Measurements from ENCODE around the gene IFNLR1.

- TF ChIP-seq GATA3 (IDR thresholded peaks at IDR 0.05; ENCODE audit: low read depth, low read length) (no peak), GATA2 (IDR thresholded peaks at IDR 0.05; ENCODE audit: low read depth, low read length) (no peak)
These were observed 20.6 kb upstream of the IFNLR1 start for GRCh38 chr1:24207709-24208108.

Data from SH-SY5Y (cell line).